Spleen (tissue), 7 donors: ENCODE data around the gene LCORL.

Source experiments
- POLR2A ChIP-seq, 3 donors: fragments of 450-650 bp; IDR thresholded peaks; one replicate each; pipeline ENCODE4 v1.5.1; 2017; ENCODE audit warnings: antibody characterized with exemption in 3 of 3, mild to moderate bottlenecking in 1 of 3
- TF ChIP-seq, protein P1 (sequence below), 11 experiments: fragments of 200-600 bp in 7 of 11; fragments of 450-650 bp in 4 of 11; sonication (generic) in 4 of 11; IDR thresholded peaks in 8 of 11; conservative IDR thresholded peaks in 3 of 11; 1 replicate in 7 of 11; 2 replicates in 4 of 11; pipeline versions ENCODE4 v1.4.0 to v1.8.0; 2016 to 2021; ENCODE audit warnings: antibody characterized with exemption in 11 of 11, inconsistent platforms in 4 of 11, mild to moderate bottlenecking in 1 of 11
- donor health status: DM: no; HTN: no; CAD: no; lungs with moderate emphysema.
- donor health status: DM: no; HTN: no; CAD: no.
- donor health status: DM: no; HTN: no; CAD: no.

- no peak for TF ChIP-seq POLR2A (IDR thresholded peaks at IDR 0.05)
- TF ChIP-seq, protein P1, sequence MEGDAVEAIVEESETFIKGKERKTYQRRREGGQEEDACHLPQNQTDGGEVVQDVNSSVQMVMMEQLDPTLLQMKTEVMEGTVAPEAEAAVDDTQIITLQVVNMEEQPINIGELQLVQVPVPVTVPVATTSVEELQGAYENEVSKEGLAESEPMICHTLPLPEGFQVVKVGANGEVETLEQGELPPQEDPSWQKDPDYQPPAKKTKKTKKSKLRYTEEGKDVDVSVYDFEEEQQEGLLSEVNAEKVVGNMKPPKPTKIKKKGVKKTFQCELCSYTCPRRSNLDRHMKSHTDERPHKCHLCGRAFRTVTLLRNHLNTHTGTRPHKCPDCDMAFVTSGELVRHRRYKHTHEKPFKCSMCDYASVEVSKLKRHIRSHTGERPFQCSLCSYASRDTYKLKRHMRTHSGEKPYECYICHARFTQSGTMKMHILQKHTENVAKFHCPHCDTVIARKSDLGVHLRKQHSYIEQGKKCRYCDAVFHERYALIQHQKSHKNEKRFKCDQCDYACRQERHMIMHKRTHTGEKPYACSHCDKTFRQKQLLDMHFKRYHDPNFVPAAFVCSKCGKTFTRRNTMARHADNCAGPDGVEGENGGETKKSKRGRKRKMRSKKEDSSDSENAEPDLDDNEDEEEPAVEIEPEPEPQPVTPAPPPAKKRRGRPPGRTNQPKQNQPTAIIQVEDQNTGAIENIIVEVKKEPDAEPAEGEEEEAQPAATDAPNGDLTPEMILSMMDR (IDR thresholded peaks at IDR 0.05 in 8 of 11, conservative IDR thresholded peaks at IDR 0.05 in 3 of 11): no peak
Measured at GRCh38 chr4:17865866-17866363, 155.6 kb downstream of the LCORL start.
